ENCODE measurements around the gene SFI1. TPM values are rescaled to one million over a fixed set of nuclear protein-coding genes. Genes with fewer than 3 reads are reported as not detected.

Gene SFI1
- total RNA-seq, 3 donors from 2014 or later (not counting 1 experiment from before 2014, with no cell fraction given): 208 to 225 (median 217) TPM

GRCh38 chr22:31613286-31613903, 117.1 kb downstream of the SFI1 start:
- Histone ChIP-seq H3K27me3 (ENCODE audit: control insufficient read depth, insufficient read depth, low read length) (no peaks in the 10 kb centered on the region), H3K9me3 (ENCODE audit: control insufficient read depth, insufficient read depth, low read length) (no peaks in the 10 kb centered on the region), H3K4me1 (ENCODE audit: control insufficient read depth, insufficient read depth, low read length) (peaks cover 23% of the 10 kb centered on the region), H3K4me3 (ENCODE audit: low read length) (no peak overlapping the region), H3K36me3 (ENCODE audit: control insufficient read depth, insufficient read depth, low read length) (peaks cover 43% of the 10 kb centered on the region), H3K27ac (ENCODE audit: low read length) (no peak overlapping the region)
- DNase-seq (no peak), ATAC-seq (no peak)
- H3K27me3 Mint-ChIP-seq (ENCODE audit: low read depth in 2 of 2): no peaks in the 10 kb centered on the region
- H3K27ac Mint-ChIP-seq: peak overlapping the region in 1 of 2 donors; percentile 85
- no peak overlapping the region for H3K4me3 Mint-ChIP-seq
- H3K4me1 Mint-ChIP-seq: peaks cover 11 to 22% of the 10 kb centered on the region in 2 donors
- H3K9me3 Mint-ChIP-seq: no peaks in the 10 kb centered on the region
- H3K36me3 Mint-ChIP-seq: no peaks in the 10 kb centered on the region
- WGBS (ENCODE audit: insufficient coverage): 96% methylated on average over 23 of the region's 23 CpGs
- no peak for TF ChIP-seq CTCF (IDR thresholded peaks at IDR 0.05)
- intact Hi-C loops (cut with micrococcal nuclease): no loop called here

GRCh38 chr22:31613904-31614296, 117.6 kb downstream of the SFI1 start:
- H3K36me3 ChIP-seq (ENCODE audit: control insufficient read depth, insufficient read depth, low read length): peaks cover 47% of the 10 kb centered on the region
- WGBS (ENCODE audit: insufficient coverage): 91% methylated on average over 7 of the region's 10 CpGs
- H3K27me3 Mint-ChIP-seq (ENCODE audit: low read depth in 2 of 2): no peaks in the 10 kb centered on the region
- no peak for ATAC-seq
- DNase-seq: no peak
- no peak overlapping the region for H3K4me3 Mint-ChIP-seq
- no peaks in the 10 kb centered on the region for H3K36me3 Mint-ChIP-seq
- peaks cover 23% of the 10 kb centered on the region for H3K4me1 ChIP-seq (ENCODE audit: control insufficient read depth, insufficient read depth, low read length)
- no peak overlapping the region for H3K4me3 ChIP-seq (ENCODE audit: low read length)
- H3K9me3 Mint-ChIP-seq: no peaks in the 10 kb centered on the region
- H3K27ac ChIP-seq (ENCODE audit: low read length): no peak overlapping the region
- no peak for TF ChIP-seq CTCF (IDR thresholded peaks at IDR 0.05)
- peak overlapping the region; percentile 85 to 91 for H3K27ac Mint-ChIP-seq
- H3K4me1 Mint-ChIP-seq: peaks cover 11 to 22% of the 10 kb centered on the region in 2 donors
- H3K27me3 ChIP-seq (ENCODE audit: control insufficient read depth, insufficient read depth, low read length): no peaks in the 10 kb centered on the region
- intact Hi-C loops (cut with micrococcal nuclease): no loop called here
- H3K9me3 ChIP-seq (ENCODE audit: control insufficient read depth, insufficient read depth, low read length): no peaks in the 10 kb centered on the region

- Mint-ChIP-seq H3K36me3 (no peaks in the 10 kb centered on the region), H3K4me1 (peaks cover 11 to 22% of the 10 kb centered on the region in 2 donors), H3K27ac (peak overlapping the region; percentile 85 to 91), H3K27me3 (ENCODE audit: low read depth in 2 of 2) (no peaks in the 10 kb centered on the region), H3K9me3 (no peaks in the 10 kb centered on the region), H3K4me3 (peak overlapping the region; percentile 15)
- peaks cover 23% of the 10 kb centered on the region for H3K4me1 ChIP-seq (ENCODE audit: control insufficient read depth, insufficient read depth, low read length)
- no peak overlapping the region for H3K4me3 ChIP-seq (ENCODE audit: low read length)
- H3K27me3 ChIP-seq (ENCODE audit: control insufficient read depth, insufficient read depth, low read length): no peaks in the 10 kb centered on the region
- no peak for DNase-seq
- H3K27ac ChIP-seq (ENCODE audit: low read length): peak overlapping the region; percentile 3
- H3K9me3 ChIP-seq (ENCODE audit: control insufficient read depth, insufficient read depth, low read length): no peaks in the 10 kb centered on the region
- intact Hi-C loops (cut with micrococcal nuclease): no loop called here
- no peak for TF ChIP-seq CTCF (IDR thresholded peaks at IDR 0.05)
- peaks cover 51% of the 10 kb centered on the region for H3K36me3 ChIP-seq (ENCODE audit: control insufficient read depth, insufficient read depth, low read length)
- WGBS (ENCODE audit: insufficient coverage): 75% methylated on average over 18 of the region's 18 CpGs
- ATAC-seq: no peak
These were observed 118.6 kb downstream of the SFI1 start for GRCh38 chr22:31614781-31615490.

Measured in natural killer cell (primary cell).